Measurements from ENCODE around the gene SLC4A1AP. TPM values are rescaled to one million over a fixed set of nuclear protein-coding genes. Genes with fewer than 3 reads are reported as not detected.
A peak's percentile ranks its signal among the peaks of the same experiment; 100 is the strongest.
"Not testable (repeated sequence)": the region's sequence is repeated elsewhere in the genome, so short reads cannot be mapped to it uniquely, and the experiment has no call there.

Gene SLC4A1AP
- total RNA-seq, 1 donor from 2014 or later: 30.3 TPM

- DNase-seq (ENCODE audit: low read depth, low spot score): no peak
These were observed 12.6 kb upstream of the SLC4A1AP start for GRCh38 chr2:27651056-27651455.

GRCh38 chr2:27652341-27652740 lies 11.3 kb upstream of the SLC4A1AP start:
- DNase-seq (ENCODE audit: low read depth, low spot score): no peak

- DNase-seq (ENCODE audit: low read depth, low spot score): no peak
These were observed 10.9 kb upstream of the SLC4A1AP start for GRCh38 chr2:27652790-27653189.

GRCh38 chr2:27653397-27653796 lies 10.3 kb upstream of the SLC4A1AP start:
- no peak for DNase-seq (ENCODE audit: low read depth, low spot score)

- DNase-seq (ENCODE audit: low read depth, low spot score): no peak
These were observed 8.3 kb upstream of the SLC4A1AP start for GRCh38 chr2:27655155-27655951.

- DNase-seq (ENCODE audit: low read depth, low spot score): no peak
These were observed 2.3 kb upstream of the SLC4A1AP start for GRCh38 chr2:27661371-27661770.

- DNase-seq (ENCODE audit: low read depth, low spot score): no peak
These were observed 475 bp downstream of the SLC4A1AP start for GRCh38 chr2:27664154-27664574.

- DNase-seq (ENCODE audit: low read depth, low spot score): no peak
These were observed 1.1 kb downstream of the SLC4A1AP start for GRCh38 chr2:27664622-27665363.

GRCh38 chr2:27667446-27667845 lies 3.8 kb downstream of the SLC4A1AP start:
- no peak for DNase-seq (ENCODE audit: low read depth, low spot score)

- no peak for DNase-seq (ENCODE audit: low read depth, low spot score)
These were observed 7.5 kb downstream of the SLC4A1AP start for GRCh38 chr2:27671235-27671634.

GRCh38 chr2:27672723-27673486 lies 9.2 kb downstream of the SLC4A1AP start:
- DNase-seq (ENCODE audit: low read depth, low spot score): no peak

- DNase-seq (ENCODE audit: low read depth, low spot score): no peak
These were observed 16.9 kb downstream of the SLC4A1AP start for GRCh38 chr2:27680571-27680970.

GRCh38 chr2:27681841-27682240 lies 18.2 kb downstream of the SLC4A1AP start:
- DNase-seq (ENCODE audit: low read depth, low spot score): no peak

GRCh38 chr2:27682334-27682771 lies 18.7 kb downstream of the SLC4A1AP start:
- peak; percentile 60 for DNase-seq (ENCODE audit: low read depth, low spot score)

- DNase-seq (ENCODE audit: low read depth, low spot score): peak; percentile 75
These were observed 19.8 kb downstream of the SLC4A1AP start for GRCh38 chr2:27683390-27684071.

GRCh38 chr2:27685006-27685405 lies 21.3 kb downstream of the SLC4A1AP start:
- DNase-seq (ENCODE audit: low read depth, low spot score): not testable (repeated sequence)

GRCh38 chr2:27685577-27685976 lies 21.9 kb downstream of the SLC4A1AP start:
- no peak for DNase-seq (ENCODE audit: low read depth, low spot score)

- no peak for DNase-seq (ENCODE audit: low read depth, low spot score)
These were observed 23.5 kb downstream of the SLC4A1AP start for GRCh38 chr2:27687232-27687631.

GRCh38 chr2:27689424-27689823 lies 25.7 kb downstream of the SLC4A1AP start:
- DNase-seq (ENCODE audit: low read depth, low spot score): no peak

- DNase-seq (ENCODE audit: low read depth, low spot score): no peak
These were observed 26.4 kb downstream of the SLC4A1AP start for GRCh38 chr2:27690052-27690451.

- DNase-seq (ENCODE audit: low read depth, low spot score): no peak
These were observed 34.0 kb downstream of the SLC4A1AP start for GRCh38 chr2:27697660-27698059.

Measured in pulmonary artery endothelial cell (primary cell).